Fibroblast of skin of left quadriceps (primary cell): Measurements from ENCODE around the gene ZP3.
"Not testable (repeated sequence)": the region's sequence is repeated elsewhere in the genome, so short reads cannot be mapped to it uniquely, and the experiment has no call there.

ENCODE experiments used
- DNase-seq, 2 experiments: peaks; one replicate each; pipeline ENCODE4 v3.0.0-alpha.2; 2013; ENCODE audit warnings: low read depth in 2 of 2

ZP3 gene

DNA sequence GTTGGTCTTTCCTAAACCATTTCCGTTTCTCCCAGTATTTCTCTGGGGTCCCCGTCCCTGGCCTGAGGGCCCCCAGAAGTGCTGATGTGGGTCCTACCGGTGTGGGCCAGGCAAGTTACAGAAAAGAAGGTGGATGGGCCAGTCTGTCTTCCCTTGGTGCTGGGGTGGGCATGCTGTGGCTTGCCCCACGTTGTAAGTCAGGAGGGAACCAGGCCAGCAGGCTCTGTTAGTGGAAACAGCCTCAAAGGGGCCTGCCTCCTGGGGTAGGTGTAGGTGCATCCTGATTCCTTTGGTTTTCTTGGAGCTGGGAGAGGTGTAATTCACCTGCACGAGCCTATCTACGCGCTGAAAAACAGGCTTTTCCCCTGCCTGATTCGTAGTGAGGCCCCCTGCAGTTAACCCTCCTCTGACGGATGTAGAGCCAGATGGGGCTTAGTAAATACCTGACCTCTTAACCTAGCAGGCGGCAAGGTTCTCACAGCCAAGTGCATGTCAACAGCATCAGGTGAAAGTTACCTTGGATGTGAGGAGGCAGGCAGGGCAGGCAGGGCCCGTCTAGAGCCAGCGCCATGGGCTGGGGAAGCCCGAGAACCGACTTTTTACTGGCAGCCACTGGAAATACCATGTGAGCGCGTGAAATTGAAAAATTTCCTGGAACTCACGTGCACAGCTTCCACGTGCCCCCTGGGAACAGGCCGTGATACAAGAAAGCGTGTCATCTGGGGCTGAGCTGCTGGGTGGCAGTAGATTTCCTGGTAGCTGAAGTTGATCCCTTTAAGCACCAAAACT is 61.3 kb downstream of the ZP3 start:
- DNase-seq: not testable (repeated sequence)

DNA sequence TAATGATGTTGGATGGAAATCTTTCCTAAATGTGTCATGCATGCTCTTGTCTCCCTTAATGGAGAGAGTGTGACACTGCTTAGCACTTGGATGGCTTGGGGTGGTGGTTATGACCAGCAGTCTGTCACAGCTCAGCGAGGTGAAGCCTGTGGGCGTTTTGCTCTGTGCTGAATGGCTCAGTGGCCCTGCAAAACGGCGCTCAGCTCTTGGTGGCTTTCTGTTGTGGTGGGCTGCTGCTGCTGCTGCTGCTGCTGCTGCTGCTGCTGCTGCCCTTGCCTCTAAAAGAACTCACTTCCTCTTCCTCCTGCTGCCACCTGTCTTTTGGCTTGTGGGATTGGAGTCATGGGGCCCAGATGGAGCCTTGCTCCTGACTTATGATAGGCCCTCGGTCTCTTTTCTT is 61.9 kb downstream of the ZP3 start:
- DNase-seq: not testable (repeated sequence)

DNA sequence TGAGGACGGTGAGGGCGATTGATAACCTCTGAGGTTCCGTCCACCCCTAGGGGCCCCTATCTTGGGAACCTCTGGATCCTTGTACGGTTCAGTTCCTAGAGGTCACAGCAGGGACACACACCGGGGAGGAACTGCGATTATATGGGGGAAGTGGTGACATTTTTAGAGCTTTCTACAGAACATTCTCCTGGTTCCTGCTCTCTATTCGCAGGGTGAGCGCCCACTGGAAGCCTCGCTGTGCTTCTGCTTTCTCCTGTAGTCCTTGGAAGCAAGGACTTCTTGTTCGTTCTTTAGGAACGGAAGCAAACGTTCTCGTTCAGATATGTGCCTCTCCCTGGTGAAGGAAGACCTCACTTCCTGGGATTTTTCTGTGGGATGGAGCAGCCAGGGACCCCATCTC is 63.2 kb downstream of the ZP3 start:
- not testable (repeated sequence) for DNase-seq
